SK-N-SH (cell line): ENCODE results near the gene NUMBL. TPM values are rescaled to one million over a fixed set of nuclear protein-coding genes. Genes with fewer than 3 reads are reported as not detected.

ENCODE experiments used
- CTCF ChIA-PET: fragments of 300-600, 350-600 bp; formaldehyde crosslinking; extraction: SDS; loops from one replicate; lab custom pipeline; 2021; lab: Yijun Ruan, JAX
- POLR2A ChIA-PET: fragments of 350-600 bp; sonication (Branson Sonifier 250); formaldehyde crosslinking; extraction: SDS; loops from one replicate; lab custom pipeline; 2020; ENCODE audit warnings: antibody characterized with exemption, inconsistent platforms; lab: Yijun Ruan, JAX
- DNase-seq: peaks from one replicate; pipeline ENCODE4 v3.0.0; 2012
- H2AFZ ChIP-seq: fragments of 200-600 bp; sonication (generic); 2 replicates; pipeline ENCODE4 v1.8.1; 2016; ENCODE audit warnings: antibody characterized with exemption, mild to moderate bottlenecking, low read depth
- H3F3A ChIP-seq: fragments of 200-600 bp; sonication (generic); replicated peaks from 2 replicates; pipeline ENCODE3; 2016; ENCODE audit warnings: antibody characterized with exemption, mild to moderate bottlenecking; ENCODE audit not compliant: insufficient read depth
- H3K27ac ChIP-seq, 2 experiments: fragments of 200-500 bp in 1 of 2; fragments of 200-600 bp in 1 of 2; sonication (Bioruptor generic) in 1 of 2; sonication (generic), shearing (Covaris generic) in 1 of 2; 2 replicates each; pipeline versions ENCODE4 v1.5.1 to v1.6.1; 2014 to 2016; ENCODE audit warnings: low read depth in 2 of 2, inconsistent platforms in 1 of 2, low read length in 1 of 2, mild to moderate bottlenecking in 1 of 2, mixed read lengths in 1 of 2
- H3K27me3 ChIP-seq: fragments of 200-600 bp; sonication (generic), shearing (Covaris generic); 2 replicates; pipeline ENCODE4 v1.6.1; 2016; ENCODE audit warnings: mixed run types; ENCODE audit not compliant: insufficient read depth
- H3K36me3 ChIP-seq, 2 experiments: fragments of 200-500 bp in 1 of 2; fragments of 200-600 bp in 1 of 2; sonication (Bioruptor generic) in 1 of 2; sonication (generic) in 1 of 2; replicated peaks in 1 of 2; 2 replicates each; pipeline versions ENCODE3 to v1.5.1; 2014 to 2016; ENCODE audit warnings: low read length in 1 of 2, mild to moderate bottlenecking in 1 of 2; ENCODE audit not compliant: insufficient read depth in 2 of 2, control insufficient read depth in 1 of 2
- H3K4me1 ChIP-seq, 2 experiments: fragments of 200-500 bp in 1 of 2; fragments of 200-600 bp in 1 of 2; sonication (Bioruptor generic) in 1 of 2; sonication (generic), shearing (Covaris generic) in 1 of 2; 2 replicates each; pipeline versions ENCODE4 v1.5.1 to v1.6.1; 2014 to 2016; ENCODE audit warnings: low read depth in 1 of 2, low read length in 1 of 2, mixed run types in 1 of 2; ENCODE audit not compliant: insufficient read depth in 2 of 2, control insufficient read depth in 1 of 2
- H3K4me2 ChIP-seq: fragments of 200-600 bp; sonication (generic), shearing (Covaris generic); 2 replicates; pipeline ENCODE4 v1.6.1; 2017; ENCODE audit warnings: mixed run types
- H3K4me3 ChIP-seq, 2 experiments: fragments of 200-500 bp in 1 of 2; fragments of 200-600 bp in 1 of 2; sonication (Bioruptor generic) in 1 of 2; sonication (generic), shearing (Covaris generic) in 1 of 2; 2 replicates each; pipeline versions ENCODE4 v1.5.1 to v1.8.1; 2014 to 2016; ENCODE audit warnings: low read depth in 2 of 2, inconsistent platforms in 1 of 2, low read length in 1 of 2, mild to moderate bottlenecking in 1 of 2, mixed read lengths in 1 of 2, moderate library complexity in 1 of 2
- H3K79me2 ChIP-seq: fragments of 200-600 bp; sonication (generic); 2 replicates; pipeline ENCODE4 v1.8.1; 2017; ENCODE audit warnings: mild to moderate bottlenecking; ENCODE audit not compliant: insufficient read depth
- H3K9ac ChIP-seq: fragments of 200-600 bp; sonication (generic); 2 replicates; pipeline ENCODE4 v1.6.1; 2017; ENCODE audit warnings: mixed run types
- H3K9me2 ChIP-seq: fragments of 200-600 bp; sonication (generic); 2 replicates; pipeline ENCODE4 v1.6.1; 2017; ENCODE audit warnings: mixed run types
- H3K9me3 ChIP-seq: fragments of 200-600 bp; sonication (generic); 2 replicates; pipeline ENCODE4 v1.6.1; 2017; ENCODE audit warnings: mixed run types, mild to moderate bottlenecking, moderate library complexity
- H4K20me1 ChIP-seq: fragments of 200-600 bp; sonication (generic); 2 replicates; pipeline ENCODE4 v1.6.1; 2017; ENCODE audit warnings: mild to moderate bottlenecking, mixed run types; ENCODE audit not compliant: insufficient read depth
- CHD2 ChIP-seq: fragments of 150-350 bp; IDR thresholded peaks from 2 replicates; pipeline ENCODE4 v1.6.1; 2018; ENCODE audit warnings: low read length; ENCODE audit not compliant: partially characterized antibody
- ELF1 ChIP-seq: IDR thresholded peaks from 2 replicates; pipeline ENCODE4 v1.4.0; 2012
- FOXJ3 ChIP-seq: sonication (generic); formaldehyde crosslinking; IDR thresholded peaks from 2 replicates; pipeline ENCODE4 v1.5.1; 2020; ENCODE audit warnings: mild to moderate bottlenecking, missing genetic modification reagents
- FOXM1 ChIP-seq: IDR thresholded peaks from 2 replicates; pipeline ENCODE4 v1.4.0; 2012; ENCODE audit warnings: low read depth, mild to moderate bottlenecking
- MXI1 ChIP-seq: IDR thresholded peaks from 2 replicates; pipeline ENCODE4 v1.6.1; 2012; ENCODE audit warnings: mild to moderate bottlenecking, low read depth, low read length, improper control_type of control experiment
- NRF1 ChIP-seq: IDR thresholded peaks from 2 replicates; pipeline ENCODE4 v1.6.1; 2012; ENCODE audit warnings: low read depth, mild to moderate bottlenecking, low read length
- POLR2AphosphoS5 ChIP-seq: IDR thresholded peaks from 2 replicates; pipeline ENCODE4 v1.6.1; 2012; ENCODE audit warnings: low read depth, low read length
- RAD21 ChIP-seq: IDR thresholded peaks from 2 replicates; pipeline ENCODE4 v1.6.1; 2012; ENCODE audit warnings: mild to moderate bottlenecking, low read length
- RCOR1 ChIP-seq: fragments of 150-350 bp; IDR thresholded peaks from 2 replicates; pipeline ENCODE4 v1.6.1; 2017; ENCODE audit warnings: antibody characterized with exemption, low read length
- SIN3A ChIP-seq: IDR thresholded peaks from 2 replicates; pipeline ENCODE4 v1.6.1; 2012; ENCODE audit warnings: low read depth, mild to moderate bottlenecking, low read length, moderate library complexity, borderline replicate concordance
- SMC3 ChIP-seq: IDR thresholded peaks from 2 replicates; pipeline ENCODE4 v1.6.1; 2012; ENCODE audit warnings: low read depth, low read length, improper control_type of control experiment
- USF1 ChIP-seq: IDR thresholded peaks from 2 replicates; pipeline ENCODE4 v1.4.0; 2012; ENCODE audit warnings: low read depth, borderline replicate concordance
- ZBTB33 ChIP-seq: IDR thresholded peaks from 2 replicates; pipeline ENCODE4 v1.4.0; 2012; ENCODE audit warnings: low read depth, borderline replicate concordance
- WGBS: methylation state at CpG from one replicate; pipeline ENCODE4 v1.1.6; 2017; ENCODE audit warnings: low lambda C conversion rate; 5-methylcytosine and 5-hydroxymethylcytosine counted together
- polyA plus RNA-seq, 3 experiments: library from polyadenylated mRNA; depleted of rRNA; stranded (reverse); fragments of >200 nt; gene quantifications; 2 replicates each; pipeline ENCODE4 v1.2.3, GENCODE V29; 2012
- TF ChIP-seq, protein P1 (sequence below): IDR thresholded peaks from 2 replicates; pipeline ENCODE4; 2012
- TF ChIP-seq, protein P2 (sequence below): IDR thresholded peaks from 2 replicates; pipeline ENCODE4 v1.4.0; 2012; ENCODE audit warnings: low read depth
- TF ChIP-seq, protein P3 (sequence below): IDR thresholded peaks from 2 replicates; pipeline ENCODE4 v1.6.1; 2012; ENCODE audit warnings: mild to moderate bottlenecking, low read depth, low read length, moderate library complexity
- TF ChIP-seq, protein P4 (sequence below): fragments of 150-350 bp; IDR thresholded peaks from 2 replicates; pipeline ENCODE4 v1.6.1; 2017; ENCODE audit warnings: antibody characterized with exemption, low read length, low read depth, borderline replicate concordance

NUMBL gene
- polyA plus RNA-seq, 1 of the 3 experiments (the other 2 are of a cell fraction), result 54.6 TPM

GRCh38 chr19:40663695-40664692, 26.5 kb downstream of the NUMBL start (continued):
- TF ChIP-seq, protein P1, sequence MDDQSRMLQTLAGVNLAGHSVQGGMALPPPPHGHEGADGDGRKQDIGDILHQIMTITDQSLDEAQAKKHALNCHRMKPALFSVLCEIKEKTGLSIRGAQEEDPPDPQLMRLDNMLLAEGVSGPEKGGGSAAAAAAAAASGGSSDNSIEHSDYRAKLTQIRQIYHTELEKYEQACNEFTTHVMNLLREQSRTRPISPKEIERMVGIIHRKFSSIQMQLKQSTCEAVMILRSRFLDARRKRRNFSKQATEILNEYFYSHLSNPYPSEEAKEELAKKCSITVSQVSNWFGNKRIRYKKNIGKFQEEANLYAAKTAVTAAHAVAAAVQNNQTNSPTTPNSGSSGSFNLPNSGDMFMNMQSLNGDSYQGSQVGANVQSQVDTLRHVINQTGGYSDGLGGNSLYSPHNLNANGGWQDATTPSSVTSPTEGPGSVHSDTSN, result peak; percentile 36; the same call in 1 of the 2 replicates
- TF ChIP-seq FOXJ3 (CRISPR knock-in tag), result no peak

- H3K4me3 ChIP-seq, result peak overlapping the region; percentile 61 to 91
- peak overlapping the region; percentile 99 for H3K4me2 ChIP-seq
- H3K36me3 ChIP-seq, result peaks cover 0 to 12% of the 10 kb centered on the region in 2 experiments
- peak overlapping the region; percentile 67 for H3K9ac ChIP-seq
- H4K20me1 ChIP-seq, result no peaks in the 10 kb centered on the region
- CTCF ChIA-PET, result interaction anchor here (0.6 to 3.9 kb wide), 43 partner anchors 8 to 642 kb away, joined by 3 to 54 read pairs (median 3); partner anchors contain the start of genes ACTMAP, EGLN2, LTBP4 and NUMBL
- peaks cover 6 to 10% of the 10 kb centered on the region in 2 experiments; a peak in 3 of 4 replicates for H3K4me1 ChIP-seq
- H3K9me2 ChIP-seq, result no peaks in the 10 kb centered on the region
- peaks cover 29% of the 10 kb centered on the region for H3F3A ChIP-seq
- H2AFZ ChIP-seq, result peak overlapping the region; percentile 96
- DNase-seq, result peak; percentile 93
- WGBS, result under 1% methylated on average over 44 of the region's 60 CpGs
- peak overlapping the region; percentile 62 to 67 for H3K27ac ChIP-seq
- no peaks in the 10 kb centered on the region for H3K9me3 ChIP-seq
- H3K27me3 ChIP-seq, result no peaks in the 10 kb centered on the region
- POLR2A ChIA-PET, result interaction anchor here (0.7 to 2.5 kb wide), 6 partner anchors 28 to 143 kb away, joined by 4 to 15 read pairs (median 6); partner anchors contain the start of genes ACTMAP, COQ8B, ITPKC and NUMBL
- H3K79me2 ChIP-seq, result no peaks in the 10 kb centered on the region
- peak; percentile 89 for TF ChIP-seq RAD21
- peak; percentile 32; the same call in 1 of the 2 replicates for TF ChIP-seq NRF1
- 0 out of 2 replicates have a peak, but pooled peaks have one; percentile 7 for TF ChIP-seq ZBTB33
- peak; percentile 79 for TF ChIP-seq SMC3
- TF ChIP-seq USF1, result peak; percentile 92
- 0 out of 2 replicates have a peak, but pooled peaks have one; percentile 16 for TF ChIP-seq POLR2AphosphoS5
- TF ChIP-seq SIN3A, result peak; percentile 85
- TF ChIP-seq ELF1, result no peak
- no peak for TF ChIP-seq FOXM1
- TF ChIP-seq, protein P2, sequence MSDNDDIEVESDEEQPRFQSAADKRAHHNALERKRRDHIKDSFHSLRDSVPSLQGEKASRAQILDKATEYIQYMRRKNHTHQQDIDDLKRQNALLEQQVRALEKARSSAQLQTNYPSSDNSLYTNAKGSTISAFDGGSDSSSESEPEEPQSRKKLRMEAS, result peak; percentile 99
- peak; percentile 99 for TF ChIP-seq MXI1
- TF ChIP-seq, protein P3, sequence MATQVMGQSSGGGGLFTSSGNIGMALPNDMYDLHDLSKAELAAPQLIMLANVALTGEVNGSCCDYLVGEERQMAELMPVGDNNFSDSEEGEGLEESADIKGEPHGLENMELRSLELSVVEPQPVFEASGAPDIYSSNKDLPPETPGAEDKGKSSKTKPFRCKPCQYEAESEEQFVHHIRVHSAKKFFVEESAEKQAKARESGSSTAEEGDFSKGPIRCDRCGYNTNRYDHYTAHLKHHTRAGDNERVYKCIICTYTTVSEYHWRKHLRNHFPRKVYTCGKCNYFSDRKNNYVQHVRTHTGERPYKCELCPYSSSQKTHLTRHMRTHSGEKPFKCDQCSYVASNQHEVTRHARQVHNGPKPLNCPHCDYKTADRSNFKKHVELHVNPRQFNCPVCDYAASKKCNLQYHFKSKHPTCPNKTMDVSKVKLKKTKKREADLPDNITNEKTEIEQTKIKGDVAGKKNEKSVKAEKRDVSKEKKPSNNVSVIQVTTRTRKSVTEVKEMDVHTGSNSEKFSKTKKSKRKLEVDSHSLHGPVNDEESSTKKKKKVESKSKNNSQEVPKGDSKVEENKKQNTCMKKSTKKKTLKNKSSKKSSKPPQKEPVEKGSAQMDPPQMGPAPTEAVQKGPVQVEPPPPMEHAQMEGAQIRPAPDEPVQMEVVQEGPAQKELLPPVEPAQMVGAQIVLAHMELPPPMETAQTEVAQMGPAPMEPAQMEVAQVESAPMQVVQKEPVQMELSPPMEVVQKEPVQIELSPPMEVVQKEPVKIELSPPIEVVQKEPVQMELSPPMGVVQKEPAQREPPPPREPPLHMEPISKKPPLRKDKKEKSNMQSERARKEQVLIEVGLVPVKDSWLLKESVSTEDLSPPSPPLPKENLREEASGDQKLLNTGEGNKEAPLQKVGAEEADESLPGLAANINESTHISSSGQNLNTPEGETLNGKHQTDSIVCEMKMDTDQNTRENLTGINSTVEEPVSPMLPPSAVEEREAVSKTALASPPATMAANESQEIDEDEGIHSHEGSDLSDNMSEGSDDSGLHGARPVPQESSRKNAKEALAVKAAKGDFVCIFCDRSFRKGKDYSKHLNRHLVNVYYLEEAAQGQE, result no peak
- TF ChIP-seq, protein P4, sequence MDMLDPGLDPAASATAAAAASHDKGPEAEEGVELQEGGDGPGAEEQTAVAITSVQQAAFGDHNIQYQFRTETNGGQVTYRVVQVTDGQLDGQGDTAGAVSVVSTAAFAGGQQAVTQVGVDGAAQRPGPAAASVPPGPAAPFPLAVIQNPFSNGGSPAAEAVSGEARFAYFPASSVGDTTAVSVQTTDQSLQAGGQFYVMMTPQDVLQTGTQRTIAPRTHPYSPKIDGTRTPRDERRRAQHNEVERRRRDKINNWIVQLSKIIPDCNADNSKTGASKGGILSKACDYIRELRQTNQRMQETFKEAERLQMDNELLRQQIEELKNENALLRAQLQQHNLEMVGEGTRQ, result peak; percentile 45; the same call in 1 of the 2 replicates
- no peak for TF ChIP-seq RCOR1
- TF ChIP-seq CHD2, result no peak
These were observed 27.3 kb downstream of the NUMBL start for GRCh38 chr19:40662925-40663694.
